ENCODE data around the gene CDC20.
A peak's percentile ranks its signal among the peaks of the same experiment; 100 is the strongest.
"Not testable (repeated sequence)": the region's sequence is repeated elsewhere in the genome, so short reads cannot be mapped to it uniquely, and the experiment has no call there.

CDC20 gene

GRCh38 chr1:43386676-43387075, 27.9 kb downstream of the CDC20 start:
- DNase-seq, result no peak

GRCh38 chr1:43387976-43388599, 29.3 kb downstream of the CDC20 start:
- DNase-seq, result no peak

- DNase-seq, result no peak
Measured at GRCh38 chr1:43388613-43389012, 29.8 kb downstream of the CDC20 start.

GRCh38 chr1:43389326-43390313, 30.8 kb downstream of the CDC20 start, which contains the start of the genes MED8 and SZT2:
Gene MED8, minus strand, starts transcription at chr1:43389800. Its CDS starts 36 bp downstream, at chr1:43389764.
Gene SZT2, plus strand, starts transcription at chr1:43389899. Its CDS starts 70 bp downstream, at chr1:43389969.
- DNase-seq, result peak; percentile 95

GRCh38 chr1:43392702-43393101, 33.9 kb downstream of the CDC20 start:
- no peak for DNase-seq

GRCh38 chr1:43395523-43395922, 36.7 kb downstream of the CDC20 start:
- no peak for DNase-seq

GRCh38 chr1:43396059-43396458, 37.3 kb downstream of the CDC20 start:
- DNase-seq, result no peak

GRCh38 chr1:43398227-43398626, 39.4 kb downstream of the CDC20 start:
- DNase-seq, result no peak

- not testable (repeated sequence) for DNase-seq
Measured at GRCh38 chr1:43400441-43400840, 41.7 kb downstream of the CDC20 start.

- DNase-seq, result no peak
Measured at GRCh38 chr1:43402089-43402865, 43.5 kb downstream of the CDC20 start.

GRCh38 chr1:43404353-43404752, 45.6 kb downstream of the CDC20 start:
- DNase-seq, result no peak

GRCh38 chr1:43405219-43405875, 46.6 kb downstream of the CDC20 start:
- DNase-seq, result no peak

- DNase-seq, result no peak
Measured at GRCh38 chr1:43405876-43406234, 47.1 kb downstream of the CDC20 start.

GRCh38 chr1:43410571-43410970, 51.8 kb downstream of the CDC20 start:
- DNase-seq, result no peak
